CD4-positive, alpha-beta T cell (primary cell): ENCODE data around the gene YIPF3. TPM values are rescaled to one million over a fixed set of nuclear protein-coding genes. Genes with fewer than 3 reads are reported as not detected.

ENCODE experiments used
- ATAC-seq: fragments of 200-7000 bp; cut with Tn5 transposase; one replicate; pipeline ENCODE4 v1.10.0; 2022; ENCODE audit warnings: mild to moderate bottlenecking; ENCODE audit not compliant: poor library complexity
- CTCF ChIA-PET: fragments of 350-600 bp; sonication (Branson Sonifier 250); formaldehyde crosslinking; loops from one replicate; lab custom pipeline; 2021; ENCODE audit warnings: antibody characterized with exemption, inconsistent platforms; lab: Charles Lee
- POLR2A ChIA-PET: fragments of 350-600 bp; sonication (Branson Sonifier 250); formaldehyde crosslinking; loops from one replicate; lab custom pipeline; 2021; ENCODE audit warnings: antibody characterized with exemption, inconsistent platforms; lab: Charles Lee
- DNase-seq, 14 experiments: peaks; one replicate each; pipeline ENCODE4 v3.0.0-alpha.2; 2013 to 2020; ENCODE audit warnings: mixed read lengths in 2 of 14
- H3K27ac ChIP-seq, 2 donors: one replicate each; pipeline versions ENCODE4 v1.5.1 to v1.7.0; 2013; ENCODE audit warnings: low read length in 2 of 2, low read depth in 1 of 2, mild to moderate bottlenecking in 1 of 2
- H3K27me3 ChIP-seq, 2 experiments: 1 replicate in 1 of 2; 2 replicates in 1 of 2; pipeline versions ENCODE4 v1.6.1 to v1.7.0; 2013; ENCODE audit warnings: low read length in 2 of 2, control low read depth in 1 of 2, mild to moderate bottlenecking in 1 of 2, moderate library complexity in 1 of 2; ENCODE audit not compliant: insufficient read depth in 2 of 2, control insufficient read depth in 1 of 2
- H3K36me3 ChIP-seq: one replicate; pipeline ENCODE4 v1.6.1; 2013; ENCODE audit warnings: low read length, control low read depth; ENCODE audit not compliant: insufficient read depth
- H3K4me1 ChIP-seq: one replicate; pipeline ENCODE4 v1.6.1; 2013; ENCODE audit warnings: low read length, control low read depth; ENCODE audit not compliant: insufficient read depth
- H3K4me3 ChIP-seq: one replicate; pipeline ENCODE4 v1.5.1; 2013; ENCODE audit warnings: mild to moderate bottlenecking, low read length, moderate library complexity
- H3K9me3 ChIP-seq, 2 experiments: 1 replicate in 1 of 2; 2 replicates in 1 of 2; pipeline versions ENCODE4 v1.6.1 to v1.7.0; 2013; ENCODE audit warnings: low read length in 2 of 2, mild to moderate bottlenecking in 2 of 2, control low read depth in 1 of 2, moderate library complexity in 1 of 2; ENCODE audit not compliant: control insufficient read depth in 1 of 2, insufficient read depth in 1 of 2
- H3K27ac Mint-ChIP-seq: one replicate; pipeline ENCODE4 v1.8.0; 2020; ENCODE audit warnings: mixed read lengths
- H3K27me3 Mint-ChIP-seq: one replicate; pipeline ENCODE4 v1.8.0; 2021; ENCODE audit warnings: mixed read lengths
- H3K36me3 Mint-ChIP-seq: one replicate; pipeline ENCODE4 v1.8.0; 2021; ENCODE audit warnings: low read depth, mixed read lengths
- H3K4me1 Mint-ChIP-seq: one replicate; pipeline ENCODE4 v1.8.0; 2021; ENCODE audit warnings: low read depth, mixed read lengths
- H3K4me3 Mint-ChIP-seq: one replicate; pipeline ENCODE4 v1.8.0; 2020; ENCODE audit warnings: mild to moderate bottlenecking, mixed read lengths
- H3K9me3 Mint-ChIP-seq: one replicate; pipeline ENCODE4 v1.8.0; 2020; ENCODE audit warnings: mixed read lengths
- CTCF ChIP-seq: fragments of 200-600 bp; IDR thresholded peaks from one replicate; pipeline ENCODE4 v1.8.0; 2022; ENCODE audit warnings: antibody characterized with exemption, mild to moderate bottlenecking
- intact Hi-C, 2 experiments: fragments of 100-400 bp; cut with DNase I in 1 of 2; cut with micrococcal nuclease in 1 of 2; formaldehyde crosslinking; loops; one replicate each; pipeline versions ENCODE4 v1.15.1 to v1.9.0; 2023 to 2025; cut with DNase I, micrococcal nuclease
- total RNA-seq, 174 experiments: library from RNA in 2 of 174; stranded (reverse) in 2 of 174; gene quantifications; one replicate each; pipeline ENCODE4 v1.2.3 and lab custom pipeline; 2021 to 2026

The YIPF3 gene
- total RNA-seq, 2 experiments from 2014 or later, result 36.5 to 37.9 TPM

- H3K27me3 ChIP-seq, result peaks cover 20% of the 10 kb centered on the region in 2 experiments
- H3K36me3 ChIP-seq, result peaks cover 44% of the 10 kb centered on the region
- no peak for DNase-seq
- no peaks in the 10 kb centered on the region for H3K9me3 ChIP-seq
- no peak for TF ChIP-seq CTCF
- peaks cover 23% of the 10 kb centered on the region for H3K27me3 Mint-ChIP-seq
- peak overlapping the region; percentile 52 for H3K4me3 ChIP-seq
- ChIA-PET CTCF (interaction anchor here (1.5 kb wide), 1 partner anchor 113 kb away, joined by 4 read pairs; no protein-coding TSS in a partner anchor), POLR2A (interaction anchor here (1.9 kb wide), 2 partner anchors 33 to 142 kb away, joined by 8 to 10 read pairs; partner anchors contain the start of genes TJAP1 and ZNF318)
- no peak for ATAC-seq
- intact Hi-C loops, result no loop called here
- peaks cover 46% of the 10 kb centered on the region for H3K36me3 Mint-ChIP-seq
- peaks cover 36% of the 10 kb centered on the region for H3K4me1 Mint-ChIP-seq
- no peaks in the 10 kb centered on the region for H3K9me3 Mint-ChIP-seq
- H3K4me1 ChIP-seq, result peaks cover 47% of the 10 kb centered on the region
- H3K27ac Mint-ChIP-seq, result no peak overlapping the region
- H3K27ac ChIP-seq, result no peak overlapping the region
- H3K4me3 Mint-ChIP-seq, result peak overlapping the region; percentile 83
These were observed 5.9 kb downstream of the YIPF3 start for GRCh38 chr6:43510827-43511163.

GRCh38 chr6:43509984-43510826, 6.5 kb downstream of the YIPF3 start, which contains the start of gene LRRC73:
TSS of gene LRRC73 (minus strand) at chr6:43510346. CDS start at chr6:43509785, 561 bp downstream.
- Histone ChIP-seq H3K4me3 (peak within 1 kb of the TSS; percentile 52), H3K27me3 (peaks cover 20% of the 10 kb centered on the region in 2 experiments), H3K9me3 (no peaks in the 10 kb centered on the region), H3K36me3 (peaks cover 43% of the 10 kb centered on the region), H3K4me1 (peaks cover 42% of the 10 kb centered on the region), H3K27ac (no peak within 1 kb of the TSS)
- H3K36me3 Mint-ChIP-seq, result peaks cover 46% of the 10 kb centered on the region
- ChIA-PET POLR2A (interaction anchor here (0.6 to 1.9 kb wide), 7 partner anchors 14 to 531 kb away, joined by 3 to 10 read pairs (median 7); partner anchors contain the start of genes PEX6, TJAP1 and ZNF318), CTCF (interaction anchor here (1.5 kb wide), 1 partner anchor 112 kb away, joined by 4 read pairs; no protein-coding TSS in a partner anchor)
- ATAC-seq, result peak; percentile 75
- no peak for TF ChIP-seq CTCF
- H3K4me1 Mint-ChIP-seq, result peaks cover 31% of the 10 kb centered on the region
- no peaks in the 10 kb centered on the region for H3K9me3 Mint-ChIP-seq
- peak within 1 kb of the TSS; percentile 96 for H3K4me3 Mint-ChIP-seq
- peak; percentile 46 to 89 (median 70) for DNase-seq
- H3K27me3 Mint-ChIP-seq, result peaks cover 23% of the 10 kb centered on the region
- peak within 1 kb of the TSS; percentile 67 for H3K27ac Mint-ChIP-seq
- intact Hi-C loops, result loop anchor here (5.0 to 10.0 kb wide), 5 partner anchors 123 to 605 kb away; partner anchors contain the start of gene ZNF318 (in 2 of the 2)

- Mint-ChIP-seq H3K27me3 (peaks cover 23% of the 10 kb centered on the region), H3K4me3 (peak overlapping the region; percentile 96), H3K9me3 (no peaks in the 10 kb centered on the region), H3K36me3 (peaks cover 52% of the 10 kb centered on the region), H3K4me1 (peaks cover 22% of the 10 kb centered on the region), H3K27ac (peak overlapping the region; percentile 67)
- ATAC-seq (no peak), DNase-seq (peak in 2 of 14 experiments; percentile 29 to 41)
- ChIA-PET CTCF (interaction anchor here (1.5 kb wide), 1 partner anchor 111 kb away, joined by 4 read pairs; no protein-coding TSS in a partner anchor), POLR2A (interaction anchor here (0.9 to 1.9 kb wide), 6 partner anchors 13 to 531 kb away, joined by 3 to 10 read pairs (median 8); partner anchors contain the start of genes PEX6, TJAP1 and ZNF318)
- Histone ChIP-seq H3K4me3 (no peak overlapping the region), H3K4me1 (peaks cover 33% of the 10 kb centered on the region), H3K27ac (no peak overlapping the region), H3K36me3 (peaks cover 44% of the 10 kb centered on the region), H3K27me3 (peaks cover 20% of the 10 kb centered on the region in 2 experiments), H3K9me3 (no peaks in the 10 kb centered on the region)
- intact Hi-C loops, result loop anchor here (5.0 to 10.0 kb wide), 5 partner anchors 122 to 605 kb away; partner anchors contain the start of gene ZNF318 (in 2 of the 2)
- no peak for TF ChIP-seq CTCF
These were observed 7.4 kb downstream of the YIPF3 start for GRCh38 chr6:43509142-43509983.
